Endothelial cell of umbilical vein (primary cell): ENCODE results near the gene FBXO5. TPM values are rescaled to one million over a fixed set of nuclear protein-coding genes. Genes with fewer than 3 reads are reported as not detected.

Experiments
- BruUV-seq: library from RNA; stranded (reverse); fragments of 400-500 nt; replicated peaks from 2 replicates; lab custom pipeline; 2021; lab: Mats Ljungman, UMichigan
- CTCF ChIA-PET: fragments of 300-600, 350-600 bp; sonication (Branson Sonifier 250); formaldehyde crosslinking; loops from one replicate; lab custom pipeline; 2021; ENCODE audit warnings: antibody characterized with exemption, inconsistent platforms; lab: Charles Lee
- POLR2A ChIA-PET: fragments of 300-600, 350-600 bp; sonication (Branson Sonifier 250); formaldehyde crosslinking; loops from one replicate; lab custom pipeline; 2021; ENCODE audit warnings: antibody characterized with exemption, inconsistent platforms; lab: Charles Lee
- DNase-seq: peaks from one replicate; pipeline ENCODE4 v3.0.0-alpha.2; 2011; ENCODE audit warnings: low read depth, low spot score
- FAIRE-seq: peaks from 2 replicates; lab custom pipeline; 2011; peaks lifted over from hg19 to GRCh38; lab: Jason Lieb, UNC
- H2AFZ ChIP-seq: 2 replicates; pipeline ENCODE4 v1.6.0; 2012; ENCODE audit warnings: low read depth, low read length, control low read depth, inconsistent platforms
- H3K27ac ChIP-seq: 2 replicates; pipeline ENCODE4 v1.5.1; 2011; ENCODE audit warnings: low read depth, mild to moderate bottlenecking, control low read depth, low read length, moderate library complexity; ENCODE audit not compliant: insufficient read depth
- H3K27me3 ChIP-seq, 2 experiments: 2 replicates each; pipeline versions ENCODE4 v1.6.0 to v1.6.1; 2011; ENCODE audit warnings: low read length in 2 of 2, mixed read lengths in 1 of 2; ENCODE audit not compliant: control insufficient read depth in 2 of 2, insufficient read depth in 2 of 2
- H3K36me3 ChIP-seq, 2 experiments: 2 replicates in 1 of 2; 3 replicates in 1 of 2; pipeline ENCODE4 v1.5.1; 2011; ENCODE audit warnings: low read length in 2 of 2, mild to moderate bottlenecking in 1 of 2, moderate library complexity in 1 of 2; ENCODE audit not compliant: control insufficient read depth in 2 of 2, insufficient read depth in 2 of 2; ENCODE audit errors: extremely low read depth in 1 of 2
- H3K4me1 ChIP-seq: 3 replicates; pipeline ENCODE4 v1.5.1; 2011; ENCODE audit warnings: mild to moderate bottlenecking, low read length; ENCODE audit not compliant: control insufficient read depth, insufficient read depth; ENCODE audit errors: extremely low read depth
- H3K4me2 ChIP-seq: 2 replicates; pipeline ENCODE4 v1.6.1; 2011; ENCODE audit warnings: low read length, control low read depth, mixed read lengths; ENCODE audit not compliant: insufficient read depth
- H3K4me3 ChIP-seq, 3 experiments: fragments of 200-600 bp in 1 of 3; sonication (generic), shearing (Covaris generic) in 1 of 3; replicated peaks in 1 of 3; 2 replicates each; pipeline ENCODE4 v1.5.1; 2011 to 2016; ENCODE audit warnings: control low read depth in 3 of 3, low read length in 3 of 3, mild to moderate bottlenecking in 2 of 3, inconsistent platforms in 1 of 3, low read depth in 1 of 3, moderate library complexity in 1 of 3; ENCODE audit not compliant: insufficient read depth in 1 of 3
- H3K79me2 ChIP-seq: 2 replicates; pipeline ENCODE4 v1.6.0; 2012; ENCODE audit warnings: low read length, inconsistent platforms; ENCODE audit not compliant: control insufficient read depth, insufficient read depth
- H3K9ac ChIP-seq: replicated peaks from 2 replicates; pipeline ENCODE3; 2011; ENCODE audit warnings: low read length, control low read depth; ENCODE audit not compliant: insufficient read depth; ENCODE audit errors: extremely low read depth
- H3K9me1 ChIP-seq: replicated peaks from 3 replicates; pipeline ENCODE4 v1.6.0; 2011; ENCODE audit warnings: mild to moderate bottlenecking, low read length; ENCODE audit not compliant: control insufficient read depth, insufficient read depth; ENCODE audit errors: extremely low read depth
- H3K9me3 ChIP-seq: replicated peaks from 2 replicates; pipeline ENCODE4 v1.5.1; 2012; ENCODE audit warnings: low read length, inconsistent platforms; ENCODE audit not compliant: control insufficient read depth, insufficient read depth
- H4K20me1 ChIP-seq: replicated peaks from 2 replicates; pipeline ENCODE3; 2011; ENCODE audit warnings: mild to moderate bottlenecking, low read length; ENCODE audit not compliant: control insufficient read depth, insufficient read depth; ENCODE audit errors: extremely low read depth
- FOS ChIP-seq: IDR thresholded peaks from 2 replicates; pipeline ENCODE4 v1.6.1; 2011; ENCODE audit warnings: mild to moderate bottlenecking, low read length, moderate library complexity, borderline replicate concordance; ENCODE audit not compliant: insufficient read depth
- GATA2 ChIP-seq: IDR thresholded peaks from 2 replicates; pipeline ENCODE4 v1.7.0; 2011; ENCODE audit warnings: low read depth, mild to moderate bottlenecking, moderate library complexity, mixed read lengths, low read length; ENCODE audit not compliant: insufficient read length, insufficient read depth
- POLR2AphosphoS5 ChIP-seq: IDR thresholded peaks from 2 replicates; pipeline ENCODE4 v1.6.1; 2012; ENCODE audit warnings: low read depth, mild to moderate bottlenecking, control low read depth, low read length, moderate library complexity; ENCODE audit not compliant: insufficient read depth
- dilution Hi-C: fragments of 300-500 bp; cut with MboI; formaldehyde crosslinking; loops from one replicate; pipeline ENCODE4 v1.15.0; 2019; ENCODE audit warnings: low sequenced_read_pairs; ENCODE audit not compliant: extremely low pct_ligation_motif_present
- intact Hi-C: fragments of 100-400 bp; cut with micrococcal nuclease; formaldehyde crosslinking; loops from one replicate; pipeline ENCODE4 v1.10.0; 2022
- polyA plus RNA-seq, 4 experiments: library from polyadenylated mRNA; depleted of rRNA in 3 of 4; stranded (reverse) in 3 of 4; unstranded in 1 of 4; fragments of >200 nt; gene quantifications; 2 replicates each; pipeline versions ENCODE4 v1.2.1 to v1.2.3, GENCODE V29; 2011 to 2012; ENCODE audit warnings: missing spikeins in 1 of 4
- total RNA-seq: library from RNA; stranded (reverse); gene quantifications from 2 replicates; pipeline ENCODE4 v1.2.3, GENCODE V29; 2021

FBXO5 gene
- total and polyA plus RNA-seq, 2 donors (not counting 3 experiments of a cell fraction or from before 2014, with no cell fraction given): 6.1 to 27.1 TPM

DNA sequence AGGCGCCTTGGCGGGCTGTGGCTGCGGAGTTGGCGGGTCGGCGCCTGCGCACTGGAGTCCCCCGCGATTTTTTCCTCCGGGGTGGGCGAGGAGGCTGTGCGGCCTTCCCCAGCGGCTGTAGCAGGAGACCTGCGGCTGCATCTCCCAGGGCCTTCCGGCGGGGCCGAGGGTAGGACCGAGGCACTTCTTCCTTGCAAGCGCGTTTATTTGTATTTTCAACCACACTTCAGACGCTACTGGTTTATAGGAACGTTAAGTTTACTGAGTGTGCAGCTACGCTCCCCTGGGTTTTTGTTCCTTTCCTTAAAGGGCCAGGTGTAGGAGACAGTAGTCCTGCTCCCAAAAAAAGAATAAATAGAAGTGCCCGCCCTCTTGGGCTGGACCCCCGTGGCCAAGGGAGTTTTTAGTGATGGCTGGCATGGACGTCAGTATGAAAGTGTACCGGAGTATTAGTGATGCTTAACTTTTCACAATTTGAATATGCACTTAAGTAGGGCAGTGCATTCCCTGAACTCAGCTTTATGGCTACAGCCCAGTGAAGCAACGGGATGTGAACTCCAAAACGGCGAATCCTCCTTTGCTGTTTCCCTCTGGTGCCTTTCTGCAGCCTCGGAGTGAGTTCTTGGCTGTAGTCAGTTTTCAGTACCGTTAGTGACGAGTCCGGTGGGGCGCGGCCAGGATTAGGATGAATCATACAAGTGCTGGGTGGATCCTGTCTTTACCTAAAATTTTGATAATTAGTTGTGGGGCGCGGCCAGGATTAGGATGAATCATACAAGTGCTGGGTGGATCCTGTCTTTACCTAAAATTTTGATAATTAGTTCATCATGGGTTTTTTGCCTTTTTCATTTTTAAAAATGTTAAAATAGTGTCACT, 1.0 kb upstream of the FBXO5 start:
- TF ChIP-seq GATA2 (no peak), POLR2AphosphoS5 (peak; percentile 80), FOS (peak; percentile 68)
- Histone ChIP-seq H3K9me3 (no peaks in the 10 kb centered on the region), H3K9me1 (no peaks in the 10 kb centered on the region), H3K27me3 (no peaks in the 10 kb centered on the region), H3K4me1 (peaks cover 35% of the 10 kb centered on the region), H3K4me3 (peak overlapping the region; percentile 49 to 93 (median 76)), H3K4me2 (peak overlapping the region; percentile 95), H4K20me1 (no peaks in the 10 kb centered on the region), H3K27ac (peak overlapping the region; percentile 86), H2AFZ (peak overlapping the region; percentile 65), H3K9ac (peak overlapping the region; percentile 92), H3K36me3 (peaks cover 0 to 2% of the 10 kb centered on the region in 2 experiments), H3K79me2 (peaks cover 58% of the 10 kb centered on the region)
- DNase-seq: peak; percentile 69
- POLR2A ChIA-PET: interaction anchor here (1.2 kb wide), 1 partner anchor 285 kb away, joined by 3 read pairs; no protein-coding TSS in a partner anchor
- CTCF ChIA-PET: interaction anchor here (1.2 to 1.7 kb wide), 3 partner anchors 30 to 125 kb away, joined by 3 to 6 read pairs (median 5); no protein-coding TSS in a partner anchor
- intact Hi-C loops (loop anchor here (1.0 to 2.0 kb wide), 4 partner anchors 10 to 287 kb away; partner anchors contain the start of genes MTRF1L and MYCT1), dilution Hi-C loops (no loop called here)
- TSS peak; percentile 66 for BruUV-seq
- peak; percentile 91 for FAIRE-seq
